GM12873 (cell line): ENCODE results near the gene MARCHF4.

Experiments used
- CTCF ChIP-seq: IDR thresholded peaks from 2 replicates; pipeline ENCODE4 v1.5.1; 2012; ENCODE audit warnings: low read depth, mild to moderate bottlenecking, moderate library complexity, low read length, control low read depth; ENCODE audit not compliant: insufficient read depth; ENCODE audit errors: missing control alignments

Gene MARCHF4

GRCh38 chr2:216339456-216340279, 32.6 kb downstream of the MARCHF4 start:
- TF ChIP-seq CTCF: no peak

DNA sequence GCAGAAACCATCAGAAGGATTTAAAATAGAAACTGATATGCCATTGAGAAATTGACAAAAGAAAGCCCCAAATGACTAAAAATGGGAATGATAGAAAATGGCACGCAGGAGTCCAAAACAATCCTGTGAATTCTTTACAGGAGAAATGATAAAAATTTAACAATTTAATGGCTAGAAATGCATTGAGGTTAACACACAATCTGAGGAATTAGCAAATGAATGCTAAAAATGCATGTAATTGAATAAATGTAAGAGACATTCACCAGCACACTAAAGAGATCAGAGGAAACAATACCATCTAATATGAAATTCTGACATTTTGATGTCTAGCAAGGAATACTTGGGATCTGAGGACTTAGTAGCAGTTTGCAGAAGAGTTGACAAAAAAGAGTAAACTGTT, 37.0 kb downstream of the MARCHF4 start:
- TF ChIP-seq CTCF: no peak

DNA sequence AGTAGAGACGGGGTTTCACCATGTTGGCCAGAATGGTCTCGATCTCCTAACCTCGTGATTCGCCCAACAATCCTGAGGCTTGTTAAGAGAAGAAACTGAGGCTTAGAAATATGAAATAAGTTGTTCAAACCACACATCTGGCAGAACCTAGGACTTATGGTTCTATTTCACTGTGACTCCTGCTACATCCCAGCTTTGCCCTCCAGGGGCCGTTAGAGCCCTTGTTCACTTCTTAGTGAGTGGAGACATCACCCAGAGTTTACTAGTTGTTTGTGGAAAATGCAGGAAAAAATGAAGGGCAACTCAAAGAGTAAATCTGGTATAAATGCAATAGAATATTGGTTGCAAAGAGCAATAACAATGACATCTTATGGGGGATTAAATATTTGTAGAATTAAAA, 43.9 kb downstream of the MARCHF4 start:
- no peak for TF ChIP-seq CTCF

DNA sequence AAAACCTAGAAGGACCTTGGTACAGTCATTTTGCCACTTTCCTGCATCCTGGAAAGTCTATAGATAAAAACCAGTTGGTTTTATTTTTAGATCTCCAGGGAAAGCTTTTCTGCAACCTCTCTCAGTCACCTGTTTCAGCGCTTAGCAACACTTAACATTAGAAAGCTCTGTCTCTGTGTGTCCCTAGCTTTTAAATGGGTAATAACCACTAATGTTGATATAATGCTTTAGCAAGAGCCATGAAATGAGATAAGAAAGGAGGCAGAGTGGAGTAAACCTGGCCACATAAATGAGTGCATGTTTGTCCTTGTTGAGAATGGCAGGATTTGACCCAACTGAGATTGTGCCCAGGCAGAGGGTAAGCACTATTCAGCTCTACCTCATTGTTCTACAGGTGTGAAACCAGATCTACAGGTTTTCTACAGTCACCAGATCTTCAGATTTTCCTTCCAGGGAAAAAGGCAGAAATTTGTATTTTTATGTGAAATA, 44.8 kb downstream of the MARCHF4 start:
- no peak for TF ChIP-seq CTCF
